IPS DF 6.9 (cell line): Measurements from ENCODE around the gene CTSZ.

Experiments used
- DNase-seq: peaks from one replicate; pipeline ENCODE4 v3.0.0-alpha.2; 2013; ENCODE audit warnings: low read depth, low spot score
- H3K27ac ChIP-seq: one replicate; pipeline ENCODE4 v1.5.1; 2013; ENCODE audit warnings: low read length, control low read depth
- H3K27me3 ChIP-seq: 2 replicates; pipeline ENCODE4 v1.6.1; 2013; ENCODE audit warnings: mild to moderate bottlenecking, low read length; ENCODE audit not compliant: control insufficient read depth, insufficient read depth
- H3K36me3 ChIP-seq: 2 replicates; pipeline ENCODE4 v1.6.1; 2013; ENCODE audit warnings: low read length; ENCODE audit not compliant: control insufficient read depth, insufficient read depth
- H3K4me1 ChIP-seq: 2 replicates; pipeline ENCODE4 v1.6.1; 2013; ENCODE audit warnings: low read length; ENCODE audit not compliant: control insufficient read depth, insufficient read depth
- H3K4me3 ChIP-seq: 2 replicates; pipeline ENCODE4 v1.5.1; 2013; ENCODE audit warnings: mild to moderate bottlenecking, low read length
- H3K9me3 ChIP-seq: 2 replicates; pipeline ENCODE4 v1.6.1; 2013; ENCODE audit warnings: low read length, inconsistent platforms; ENCODE audit not compliant: control insufficient read depth, insufficient read depth
- WGBS: extraction: QIAGEN DNeasy Blood & Tissue Kit; methylation state at CpG from one replicate; pipeline ENCODE4 v1.1.7; 2013; ENCODE audit warnings: mixed read lengths, missing lambda C conversion rate; ENCODE audit not compliant: insufficient read length, insufficient coverage; 5-methylcytosine and 5-hydroxymethylcytosine counted together

The CTSZ gene

DNA sequence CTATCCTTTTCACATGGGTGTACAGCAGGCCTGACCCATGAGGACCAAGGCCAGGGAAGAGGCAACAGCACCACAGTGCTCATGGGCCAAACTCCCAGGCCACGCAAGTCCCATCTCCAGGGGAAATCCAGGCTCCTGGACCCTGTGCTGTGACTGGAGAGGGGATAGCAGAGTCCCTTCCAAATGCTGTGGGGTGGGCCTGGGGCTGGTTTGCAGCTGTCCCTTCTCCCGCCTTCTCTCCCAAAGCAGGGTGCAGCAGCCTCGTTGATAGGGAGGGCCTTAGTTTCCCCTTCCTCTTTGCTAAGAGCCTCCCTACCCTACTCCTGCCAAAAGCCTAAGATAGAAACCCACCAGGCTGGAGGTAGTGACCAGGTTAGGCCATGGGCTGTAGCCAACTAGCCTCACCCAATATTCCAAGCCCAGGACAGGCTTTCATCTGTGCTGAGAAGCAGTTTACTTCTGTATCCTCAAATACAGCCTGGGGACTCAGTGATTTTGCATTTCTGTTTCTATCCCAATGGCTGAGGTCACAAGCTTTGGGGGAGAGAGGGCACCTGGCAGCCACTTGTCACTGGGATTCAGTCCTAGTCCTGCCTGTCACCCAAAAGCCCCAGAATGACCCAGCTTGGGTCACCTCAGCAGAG lies 1.4 kb downstream of the CTSZ start:
- peaks cover 4% of the 10 kb centered on the region; the same call in 1 of the 2 replicates for H3K4me1 ChIP-seq

GRCh38 chr20:59004763-59005522 lies 2.1 kb downstream of the CTSZ start:
- Histone ChIP-seq H3K4me3 (no peak overlapping the region), H3K9me3 (no peaks in the 10 kb centered on the region), H3K27ac (no peak overlapping the region), H3K36me3 (no peaks in the 10 kb centered on the region), H3K27me3 (no peaks in the 10 kb centered on the region), H3K4me1 (peaks cover 4% of the 10 kb centered on the region; the same call in 1 of the 2 replicates)
- no peak for DNase-seq
- WGBS = no CpG with 5 or more reads among the region's 17 CpGs

More for the DNA sequence above, 1.4 kb downstream of the CTSZ start:
- DNase-seq = no peak
- no peak overlapping the region for H3K27ac ChIP-seq
- no peaks in the 10 kb centered on the region for H3K36me3 ChIP-seq
- WGBS = no CpG with 5 or more reads among the region's 3 CpGs
- H3K9me3 ChIP-seq = no peaks in the 10 kb centered on the region
- H3K4me3 ChIP-seq = no peak overlapping the region
- no peaks in the 10 kb centered on the region for H3K27me3 ChIP-seq

GRCh38 chr20:59004493-59004762 lies 2.6 kb downstream of the CTSZ start:
- Histone ChIP-seq H3K9me3 (no peaks in the 10 kb centered on the region), H3K27me3 (no peaks in the 10 kb centered on the region), H3K4me1 (peaks cover 4% of the 10 kb centered on the region; the same call in 1 of the 2 replicates), H3K36me3 (no peaks in the 10 kb centered on the region), H3K27ac (no peak overlapping the region), H3K4me3 (no peak overlapping the region)
- DNase-seq = no peak
- WGBS = no CpG with 5 or more reads among the region's 4 CpGs

DNA sequence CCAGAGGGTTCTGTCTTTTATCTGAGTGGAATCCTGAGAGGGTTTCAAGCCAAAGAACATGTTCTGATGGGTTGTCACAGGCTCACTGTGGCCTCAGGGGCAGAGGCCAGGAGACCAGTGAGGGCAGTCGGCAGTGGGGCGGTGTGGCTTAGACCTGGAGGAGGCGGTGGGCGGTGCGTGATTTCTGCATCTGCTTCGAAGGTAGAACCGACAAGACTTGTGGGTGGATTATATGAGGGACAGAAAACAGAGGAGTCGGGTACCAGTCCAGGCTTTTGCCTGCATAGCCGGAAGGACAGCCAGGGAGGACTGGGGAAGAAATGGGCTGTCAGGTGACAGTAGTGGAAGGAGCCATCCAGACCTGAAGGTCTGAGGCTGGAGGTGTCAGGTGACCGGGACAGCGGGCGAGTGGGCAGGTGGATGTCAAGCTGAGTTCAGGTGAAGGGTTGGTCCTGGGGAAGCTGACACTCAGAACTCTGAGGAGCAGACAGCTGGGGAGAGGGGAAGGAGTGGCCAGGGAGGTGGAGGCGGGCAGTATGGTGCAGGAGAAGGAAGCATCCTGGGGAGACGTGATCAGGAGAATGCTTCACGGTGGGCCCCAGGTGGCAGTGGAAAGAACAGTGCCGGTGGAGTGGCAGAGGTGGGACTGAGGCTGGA lies 3.1 kb downstream of the CTSZ start:
- no peak overlapping the region for H3K27ac ChIP-seq
- DNase-seq = no peak
- peaks cover 4% of the 10 kb centered on the region; the same call in 1 of the 2 replicates for H3K4me1 ChIP-seq
- no peaks in the 10 kb centered on the region for H3K9me3 ChIP-seq
- H3K36me3 ChIP-seq = no peaks in the 10 kb centered on the region
- no CpG with 5 or more reads among the region's 16 CpGs for WGBS
- no peak overlapping the region for H3K4me3 ChIP-seq
- no peaks in the 10 kb centered on the region for H3K27me3 ChIP-seq

- H3K4me1 ChIP-seq = peaks cover 4% of the 10 kb centered on the region; the same call in 1 of the 2 replicates
- WGBS = no CpG with 5 or more reads among the region's 17 CpGs
- no peak overlapping the region for H3K27ac ChIP-seq
- no peaks in the 10 kb centered on the region for H3K9me3 ChIP-seq
- no peaks in the 10 kb centered on the region for H3K27me3 ChIP-seq
- DNase-seq = no peak
- H3K36me3 ChIP-seq = no peaks in the 10 kb centered on the region
- no peak overlapping the region for H3K4me3 ChIP-seq
Observed at GRCh38 chr20:59002874-59003399, 4.1 kb downstream of the CTSZ start.

DNA sequence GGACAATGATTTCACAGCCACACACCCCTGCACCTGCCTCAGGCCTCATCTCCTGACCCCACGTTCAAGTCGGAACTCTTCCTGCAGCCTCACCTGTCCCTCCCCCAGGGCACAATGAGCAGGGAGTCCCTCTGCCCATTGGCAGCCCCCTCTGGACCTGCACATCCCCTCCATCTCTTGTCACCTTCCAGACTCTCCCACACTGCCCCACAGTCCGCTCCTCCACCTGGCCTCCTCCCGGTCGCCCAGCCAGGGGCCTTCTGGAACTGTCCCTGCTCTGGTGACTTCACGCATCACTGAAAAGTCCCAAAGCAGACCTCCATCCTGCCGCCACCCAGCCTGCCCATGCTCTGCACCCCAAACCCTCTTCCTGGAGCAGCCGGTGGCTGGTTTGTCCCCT lies 4.7 kb downstream of the CTSZ start:
- WGBS = no CpG with 5 or more reads among the region's 8 CpGs
- Histone ChIP-seq H3K27ac (no peak overlapping the region), H3K4me3 (no peak overlapping the region), H3K27me3 (no peaks in the 10 kb centered on the region), H3K9me3 (no peaks in the 10 kb centered on the region), H3K36me3 (no peaks in the 10 kb centered on the region), H3K4me1 (peaks cover 4% of the 10 kb centered on the region; the same call in 1 of the 2 replicates)
- DNase-seq = no peak

GRCh38 chr20:59001449-59002171 lies 5.4 kb downstream of the CTSZ start:
- no peaks in the 10 kb centered on the region for H3K36me3 ChIP-seq
- no CpG with 5 or more reads among the region's 27 CpGs for WGBS
- peaks cover 4% of the 10 kb centered on the region; the same call in 1 of the 2 replicates for H3K4me1 ChIP-seq
- DNase-seq = no peak
- no peak overlapping the region for H3K4me3 ChIP-seq
- no peaks in the 10 kb centered on the region for H3K9me3 ChIP-seq
- no peaks in the 10 kb centered on the region for H3K27me3 ChIP-seq
- no peak overlapping the region for H3K27ac ChIP-seq

DNA sequence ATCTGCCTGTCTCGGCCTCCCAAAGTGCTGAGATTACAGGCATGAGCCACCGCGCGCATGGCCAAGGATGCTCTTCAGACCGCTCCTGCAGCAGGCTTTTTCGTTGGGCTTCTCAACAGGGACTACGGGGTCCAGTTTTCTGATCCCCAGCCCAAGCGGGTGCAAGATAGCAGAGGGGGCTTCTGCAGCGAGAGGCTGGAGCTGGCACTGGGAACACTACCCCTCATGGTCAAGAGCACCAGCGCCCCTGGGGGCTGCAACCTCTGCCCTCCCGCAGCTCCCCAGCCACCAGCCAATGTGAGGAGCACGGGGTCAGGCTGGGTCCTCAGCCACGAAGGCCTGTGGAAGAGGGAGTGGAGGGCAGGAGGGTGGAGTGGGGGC lies 6.0 kb downstream of the CTSZ start:
- WGBS = no CpG with 5 or more reads among the region's 13 CpGs
- Histone ChIP-seq H3K9me3 (no peaks in the 10 kb centered on the region), H3K4me3 (no peak overlapping the region), H3K27ac (no peak overlapping the region), H3K27me3 (no peaks in the 10 kb centered on the region), H3K4me1 (peaks cover 2% of the 10 kb centered on the region; the same call in 1 of the 2 replicates), H3K36me3 (no peaks in the 10 kb centered on the region)
- DNase-seq = no peak

GRCh38 chr20:59000326-59000725 lies 6.7 kb downstream of the CTSZ start:
- peaks cover 4% of the 10 kb centered on the region; the same call in 1 of the 2 replicates for H3K36me3 ChIP-seq
- DNase-seq = no peak
- no CpG with 5 or more reads among the region's 3 CpGs for WGBS

GRCh38 chr20:58998656-58999055 lies 8.4 kb downstream of the CTSZ start:
- Histone ChIP-seq H3K4me1 (no peaks in the 10 kb centered on the region), H3K4me3 (no peak overlapping the region), H3K27ac (no peak overlapping the region), H3K36me3 (peaks cover 10% of the 10 kb centered on the region), H3K27me3 (no peaks in the 10 kb centered on the region), H3K9me3 (no peaks in the 10 kb centered on the region)
- WGBS = no CpG with 5 or more reads among the region's 11 CpGs
- no peak for DNase-seq

More at GRCh38 chr20:59000326-59000725, 6.7 kb downstream of the CTSZ start:
- H3K4me3 ChIP-seq = no peak overlapping the region
- H3K27ac ChIP-seq = no peak overlapping the region
- H3K27me3 ChIP-seq = no peaks in the 10 kb centered on the region
- H3K4me1 ChIP-seq = no peaks in the 10 kb centered on the region
- H3K9me3 ChIP-seq = no peaks in the 10 kb centered on the region
